C4-2B (cell line): ENCODE results near the gene ARHGAP22.

Experiments used
- H3K27ac ChIP-seq: fragments of 450-650 bp; 2 replicates; pipeline ENCODE4 v1.5.1; 2017
- CTCF ChIP-seq: fragments of 450-650 bp; conservative IDR thresholded peaks from 2 replicates; pipeline ENCODE4 v1.5.1; 2017; ENCODE audit warnings: mild to moderate bottlenecking
- ZFX ChIP-seq: fragments of 450-650 bp; IDR thresholded peaks from 2 replicates; pipeline ENCODE4 v1.6.1; 2017

ARHGAP22 gene

GRCh38 chr10:48460182-48460581 is 144.7 kb downstream of the ARHGAP22 start:
- TF ChIP-seq CTCF (no peak), ZFX (no peak)
- no peak overlapping the region for H3K27ac ChIP-seq

- TF ChIP-seq CTCF (no peak), ZFX (no peak)
- H3K27ac ChIP-seq, result no peak overlapping the region
Measured at GRCh38 chr10:48459270-48460150, 145.4 kb downstream of the ARHGAP22 start.

- TF ChIP-seq ZFX (no peak), CTCF (no peak)
- no peak overlapping the region for H3K27ac ChIP-seq
Measured at GRCh38 chr10:48458662-48459048, 146.2 kb downstream of the ARHGAP22 start.

- no peak for TF ChIP-seq CTCF
- no peak for TF ChIP-seq ZFX
- H3K27ac ChIP-seq, result no peak overlapping the region
Measured at GRCh38 chr10:48457949-48458661, 146.8 kb downstream of the ARHGAP22 start.

GRCh38 chr10:48456808-48457761 is 147.8 kb downstream of the ARHGAP22 start:
- TF ChIP-seq ZFX (no peak), CTCF (no peak)
- no peak overlapping the region for H3K27ac ChIP-seq

GRCh38 chr10:48456361-48456804 is 148.5 kb downstream of the ARHGAP22 start:
- no peak overlapping the region for H3K27ac ChIP-seq
- no peak for TF ChIP-seq ZFX
- TF ChIP-seq CTCF, result no peak
